ENCODE data around the gene C14orf39.

Gene C14orf39

GRCh38 chr14:60508707-60509437 lies 23.0 kb upstream of the C14orf39 start, which contains the start of gene SIX6:
SIX6 (plus strand) TSS chr14:60509146; CDS start chr14:60509399, 253 bp downstream.
- CTCF ChIA-PET, result interaction anchor here (1.6 kb wide), 1 partner anchor 177 kb away, joined by 3 read pairs; no protein-coding TSS in a partner anchor
- no peak for DNase-seq (ENCODE audit: extremely low spot score)
- TF ChIP-seq TARDBP (IDR thresholded peaks at IDR 0.05) (no peak), SUZ12 (IDR thresholded peaks at IDR 0.05) (no peak), ZNF384 (IDR thresholded peaks at IDR 0.05) (no peak), BHLHE40 (IDR thresholded peaks at IDR 0.05; ENCODE audit: borderline replicate concordance) (no peak), LEF1 (IDR thresholded peaks at IDR 0.05; ENCODE audit: borderline replicate concordance) (no peak), L3MBTL2 (conservative IDR thresholded peaks at IDR 0.05) (no peak), CTBP1 (IDR thresholded peaks at IDR 0.05; ENCODE audit: borderline replicate concordance) (no peak), FOXM1 (IDR thresholded peaks at IDR 0.05; ENCODE audit: borderline replicate concordance) (no peak), FOXK2 (IDR thresholded peaks at IDR 0.05) (no peak), HDGF (IDR thresholded peaks at IDR 0.05; ENCODE audit: borderline replicate concordance) (no peak), SP1 (IDR thresholded peaks at IDR 0.05) (no peak), NFRKB (IDR thresholded peaks at IDR 0.05) (no peak), ELF4 (IDR thresholded peaks at IDR 0.05) (no peak), FOXA1 (IDR thresholded peaks at IDR 0.05) (no peak)
- POLR2A ChIA-PET, result no interaction called here

- no peak for DNase-seq (ENCODE audit: extremely low spot score)
- ChIA-PET POLR2A (no interaction called here), CTCF (interaction anchor here (1.6 kb wide), 1 partner anchor 176 kb away, joined by 3 read pairs; no protein-coding TSS in a partner anchor)
- TF ChIP-seq ZNF384 (IDR thresholded peaks at IDR 0.05), result no peak
- no peak for TF ChIP-seq NFRKB (IDR thresholded peaks at IDR 0.05)
- no peak for TF ChIP-seq LEF1 (IDR thresholded peaks at IDR 0.05; ENCODE audit: borderline replicate concordance)
Measured at GRCh38 chr14:60508363-60508706, 22.5 kb upstream of the C14orf39 start.

- no peak for DNase-seq (ENCODE audit: extremely low spot score)
- CTCF ChIA-PET, result no interaction called here
- no peak for TF ChIP-seq PKNOX1 (IDR thresholded peaks at IDR 0.05)
- no peak for TF ChIP-seq FOXM1 (IDR thresholded peaks at IDR 0.05; ENCODE audit: borderline replicate concordance)
- no peak for TF ChIP-seq ZNF384 (IDR thresholded peaks at IDR 0.05)
- TF ChIP-seq LEF1 (IDR thresholded peaks at IDR 0.05; ENCODE audit: borderline replicate concordance), result no peak
- no peak for TF ChIP-seq SP1 (IDR thresholded peaks at IDR 0.05)
- TF ChIP-seq ELF4 (IDR thresholded peaks at IDR 0.05), result no peak
- TF ChIP-seq FOXK2 (IDR thresholded peaks at IDR 0.05), result no peak
- no peak for TF ChIP-seq FOXA1 (IDR thresholded peaks at IDR 0.05)
- TF ChIP-seq NFRKB (IDR thresholded peaks at IDR 0.05), result no peak
- TF ChIP-seq TARDBP (IDR thresholded peaks at IDR 0.05), result no peak
- TF ChIP-seq SUZ12 (IDR thresholded peaks at IDR 0.05), result no peak
- TF ChIP-seq BHLHE40 (IDR thresholded peaks at IDR 0.05; ENCODE audit: borderline replicate concordance), result no peak
- no peak for TF ChIP-seq HDGF (IDR thresholded peaks at IDR 0.05; ENCODE audit: borderline replicate concordance)
- TF ChIP-seq CTBP1 (IDR thresholded peaks at IDR 0.05; ENCODE audit: borderline replicate concordance), result no peak
- no peak for TF ChIP-seq ARNT (IDR thresholded peaks at IDR 0.05)
- TF ChIP-seq L3MBTL2 (conservative IDR thresholded peaks at IDR 0.05), result no peak
- POLR2A ChIA-PET, result interaction anchor here (1.1 kb wide), 1 partner anchor 8 kb away, joined by 3 read pairs; no protein-coding TSS in a partner anchor
Measured at GRCh38 chr14:60506985-60507829, 21.3 kb upstream of the C14orf39 start.

GRCh38 chr14:60506462-60506984 lies 20.7 kb upstream of the C14orf39 start:
- ChIA-PET CTCF (no interaction called here), POLR2A (interaction anchor here (0.6 to 1.1 kb wide), 2 partner anchors 8 to 182 kb away, joined by 3 read pairs; no protein-coding TSS in a partner anchor)
- TF ChIP-seq HDGF (IDR thresholded peaks at IDR 0.05; ENCODE audit: borderline replicate concordance) (no peak), ZNF384 (IDR thresholded peaks at IDR 0.05) (no peak), PKNOX1 (IDR thresholded peaks at IDR 0.05) (no peak), L3MBTL2 (conservative IDR thresholded peaks at IDR 0.05) (no peak), FOXM1 (IDR thresholded peaks at IDR 0.05; ENCODE audit: borderline replicate concordance) (no peak), LEF1 (IDR thresholded peaks at IDR 0.05; ENCODE audit: borderline replicate concordance) (no peak), SUZ12 (IDR thresholded peaks at IDR 0.05) (no peak), TARDBP (IDR thresholded peaks at IDR 0.05) (no peak), FOXK2 (IDR thresholded peaks at IDR 0.05) (no peak), SP1 (IDR thresholded peaks at IDR 0.05) (no peak)
- DNase-seq (ENCODE audit: extremely low spot score), result no peak

- CTCF ChIA-PET, result no interaction called here
- TF ChIP-seq L3MBTL2 (conservative IDR thresholded peaks at IDR 0.05), result no peak
- no peak for TF ChIP-seq SUZ12 (IDR thresholded peaks at IDR 0.05)
- no peak for TF ChIP-seq NFRKB (IDR thresholded peaks at IDR 0.05)
- no peak for TF ChIP-seq TARDBP (IDR thresholded peaks at IDR 0.05)
- no peak for DNase-seq (ENCODE audit: extremely low spot score)
- POLR2A ChIA-PET, result interaction anchor here (0.6 to 1.1 kb wide), 2 partner anchors 9 to 183 kb away, joined by 3 read pairs; no protein-coding TSS in a partner anchor
Measured at GRCh38 chr14:60506010-60506409, 20.1 kb upstream of the C14orf39 start.

- DNase-seq (ENCODE audit: extremely low spot score), result no peak
- TF ChIP-seq HDGF (IDR thresholded peaks at IDR 0.05; ENCODE audit: borderline replicate concordance) (no peak), FOXM1 (IDR thresholded peaks at IDR 0.05; ENCODE audit: borderline replicate concordance) (no peak), FOXK2 (IDR thresholded peaks at IDR 0.05) (no peak), SP1 (IDR thresholded peaks at IDR 0.05) (no peak), NFRKB (IDR thresholded peaks at IDR 0.05) (no peak), SUZ12 (IDR thresholded peaks at IDR 0.05) (no peak), CTBP1 (IDR thresholded peaks at IDR 0.05; ENCODE audit: borderline replicate concordance) (no peak)
- CTCF ChIA-PET, result no interaction called here
- POLR2A ChIA-PET, result no interaction called here
Measured at GRCh38 chr14:60505448-60505847, 19.6 kb upstream of the C14orf39 start.

All from HEK293T (cell line).